Transverse colon (tissue), 4 donors: ENCODE measurements around the gene ZKSCAN3. TPM values are rescaled to one million over a fixed set of nuclear protein-coding genes. Genes with fewer than 3 reads are reported as not detected.

Experiments
- DNase-seq: peaks from one replicate; pipeline ENCODE4 v3.0.0-alpha.2; 2019
- H3K27ac ChIP-seq, 4 donors: fragments of 200-600 bp; sonication (generic); 2 replicates each; pipeline ENCODE4 v1.5.1; 2016 to 2018; ENCODE audit warnings: inconsistent platforms in 4 of 4
- H3K27me3 ChIP-seq: fragments of 200-600 bp; sonication (generic); 2 replicates; pipeline ENCODE4 v1.5.1; 2017; ENCODE audit warnings: inconsistent platforms
- H3K36me3 ChIP-seq, 4 donors: fragments of 200-600 bp; sonication (generic); 2 replicates each; pipeline ENCODE4 v1.5.1; 2017 to 2019; ENCODE audit warnings: inconsistent platforms in 4 of 4
- H3K4me1 ChIP-seq, 4 donors: fragments of 200-600 bp; sonication (generic); 2 replicates each; pipeline ENCODE4 v1.5.1; 2017 to 2020; ENCODE audit warnings: inconsistent platforms in 4 of 4
- H3K4me3 ChIP-seq, 4 donors: fragments of 200-600 bp; sonication (generic); 1 replicate in 1 of 4; 2 replicates in 3 of 4; pipeline versions ENCODE4 v1.5.1 to v1.6.1; 2017 to 2019; ENCODE audit warnings: inconsistent platforms in 4 of 4
- H3K9me3 ChIP-seq, 2 donors: fragments of 200-600 bp; sonication (generic); 2 replicates each; pipeline ENCODE4 v1.5.1; 2017 to 2019; ENCODE audit warnings: inconsistent platforms in 2 of 2
- CTCF ChIP-seq, 5 experiments: fragments of 200-600 bp in 3 of 5; fragments of 450-650 bp in 2 of 5; sonication (generic) in 3 of 5; IDR thresholded peaks; 1 replicate in 2 of 5; 2 replicates in 3 of 5; pipeline ENCODE4 v1.5.1; 2016 to 2017; ENCODE audit warnings: antibody characterized with exemption in 5 of 5, inconsistent platforms in 3 of 5, mild to moderate bottlenecking in 2 of 5, moderate library complexity in 1 of 5
- EP300 ChIP-seq: sonication (generic); formaldehyde crosslinking; IDR thresholded peaks from one replicate; pipeline ENCODE4 v1.6.1; 2017; ENCODE audit warnings: antibody characterized with exemption, low read depth
- POLR2A ChIP-seq: fragments of 450-650 bp; IDR thresholded peaks from one replicate; pipeline ENCODE4 v1.6.1; 2016; ENCODE audit warnings: antibody characterized with exemption, mild to moderate bottlenecking, moderate library complexity
- POLR2AphosphoS5 ChIP-seq, 3 donors: sonication (generic); formaldehyde crosslinking; IDR thresholded peaks; one replicate each; pipeline ENCODE4 v1.6.1; 2016; ENCODE audit warnings: antibody characterized with exemption in 3 of 3
- WGBS, 2 donors: methylation state at CpG; one replicate each; pipeline ENCODE4 v1.1.5; 2018; ENCODE audit warnings: low coverage in 1 of 2; 5-methylcytosine and 5-hydroxymethylcytosine counted together
- in situ Hi-C, 4 donors: fragments of 200-750 bp; cut with MboI; loops; one replicate each; pipeline versions ENCODE4 v1.15.0 to v1.15.1; 2017; ENCODE audit warnings: low sequenced_read_pairs in 3 of 4, low pct_ligation_motif_present in 1 of 4, low pct_unique_long_range_greater_than_20kb in 1 of 4
- intact Hi-C: fragments of 100-400 bp; cut with DNase I; formaldehyde crosslinking; loops from one replicate; pipeline ENCODE4 v1.15.1; 2023; ENCODE audit warnings: low total_unique reads
- total RNA-seq, 4 donors: library from RNA; depleted of rRNA; stranded (reverse); fragments of >200 nt; gene quantifications; one replicate each; pipeline ENCODE4 v1.1.0, GENCODE V29; 2016

The ZKSCAN3 gene
- total RNA-seq, 4 donors from 2014 or later: 1.4 to 5.2 (median 4.3) TPM

DNA sequence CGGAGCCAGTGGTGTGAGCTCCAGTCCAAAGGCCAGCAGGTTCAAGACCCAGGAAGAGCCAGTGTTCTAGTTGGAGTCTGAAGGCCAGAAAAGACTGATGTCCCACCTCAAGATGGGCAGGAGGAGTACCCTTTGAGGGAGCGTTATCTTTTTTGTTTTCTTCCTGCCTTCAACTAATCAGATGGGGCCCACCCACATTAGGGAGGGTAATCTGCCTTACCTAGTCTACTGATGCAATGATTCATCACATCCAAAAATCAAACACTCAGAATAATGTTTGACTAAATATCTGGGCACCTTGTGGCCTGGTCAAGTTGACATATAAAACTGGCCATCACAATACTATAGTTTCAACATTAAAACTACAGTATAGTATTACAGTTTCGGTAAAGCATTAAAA, 19.7 kb downstream of the ZKSCAN3 start:
- 91 to 100% methylated on average over 2 to 3 of the region's 3 CpGs for WGBS, 2 donors
- DNase-seq: no peak
- in situ Hi-C loops: loop anchor here in 3 of 4 donors (25.0 kb wide), 4 partner anchors 107 to 1182 kb away; partner anchors contain the start of genes NKAPL (in 1 of the 3), OR2B2 (in 1 of the 3), ZKSCAN4 (in 1 of the 3) and ZKSCAN8 (in 1 of the 3)

GRCh38 chr6:28370440-28370839, 20.7 kb downstream of the ZKSCAN3 start:
- DNase-seq: no peak
- TF ChIP-seq POLR2A: no peak
- no peak for TF ChIP-seq CTCF (IDR thresholded peaks at IDR 0.05)
- TF ChIP-seq EP300: no peak
- no peak for TF ChIP-seq POLR2AphosphoS5 (IDR thresholded peaks at IDR 0.05)
- 63 to 74% methylated on average over 2 of the region's 2 CpGs for WGBS, 2 donors
- intact Hi-C loops (no loop called here), in situ Hi-C loops (loop anchor here in 3 of 4 donors (25.0 kb wide), 4 partner anchors 108 to 1183 kb away; partner anchors contain the start of genes NKAPL (in 1 of the 3), OR2B2 (in 1 of the 3), ZKSCAN4 (in 1 of the 3) and ZKSCAN8 (in 1 of the 3))
- Histone ChIP-seq H3K27ac (no peak overlapping the region), H3K9me3 (no peaks in the 10 kb centered on the region), H3K4me3 (no peak overlapping the region), H3K36me3 (peaks cover 0 to 10% (median 3%) of the 10 kb centered on the region in 4 donors), H3K27me3 (no peaks in the 10 kb centered on the region), H3K4me1 (no peaks in the 10 kb centered on the region)

More for the DNA sequence above, 19.7 kb downstream of the ZKSCAN3 start:
- Histone ChIP-seq H3K27me3 (no peaks in the 10 kb centered on the region), H3K36me3 (peaks cover 0 to 15% (median 7%) of the 10 kb centered on the region in 4 donors), H3K4me1 (no peaks in the 10 kb centered on the region), H3K9me3 (no peaks in the 10 kb centered on the region), H3K4me3 (no peak overlapping the region), H3K27ac (no peak overlapping the region)
- intact Hi-C loops: no loop called here
- TF ChIP-seq EP300 (no peak), CTCF (IDR thresholded peaks at IDR 0.05) (no peak), POLR2A (no peak), POLR2AphosphoS5 (IDR thresholded peaks at IDR 0.05) (no peak)

GRCh38 chr6:28371280-28371679, 21.5 kb downstream of the ZKSCAN3 start:
- H3K9me3 ChIP-seq: no peaks in the 10 kb centered on the region
- no peak overlapping the region for H3K27ac ChIP-seq
- 80% methylated on average over 1 of the region's 1 CpG; no CpG with 5 or more reads in 1 of the 2 donors for WGBS, 2 donors
- DNase-seq: no peak
- intact Hi-C loops (no loop called here), in situ Hi-C loops (loop anchor here in 3 of 4 donors (25.0 kb wide), 4 partner anchors 109 to 1184 kb away; partner anchors contain the start of genes NKAPL (in 1 of the 3), OR2B2 (in 1 of the 3), ZKSCAN4 (in 1 of the 3) and ZKSCAN8 (in 1 of the 3))
- no peaks in the 10 kb centered on the region for H3K4me1 ChIP-seq
- peaks cover 0 to 6% (median 0%) of the 10 kb centered on the region in 4 donors for H3K36me3 ChIP-seq
- TF ChIP-seq POLR2A: no peak
- no peak for TF ChIP-seq EP300
- no peak for TF ChIP-seq CTCF (IDR thresholded peaks at IDR 0.05)
- TF ChIP-seq POLR2AphosphoS5 (IDR thresholded peaks at IDR 0.05): no peak
- H3K27me3 ChIP-seq: no peaks in the 10 kb centered on the region
- H3K4me3 ChIP-seq: no peak overlapping the region

DNA sequence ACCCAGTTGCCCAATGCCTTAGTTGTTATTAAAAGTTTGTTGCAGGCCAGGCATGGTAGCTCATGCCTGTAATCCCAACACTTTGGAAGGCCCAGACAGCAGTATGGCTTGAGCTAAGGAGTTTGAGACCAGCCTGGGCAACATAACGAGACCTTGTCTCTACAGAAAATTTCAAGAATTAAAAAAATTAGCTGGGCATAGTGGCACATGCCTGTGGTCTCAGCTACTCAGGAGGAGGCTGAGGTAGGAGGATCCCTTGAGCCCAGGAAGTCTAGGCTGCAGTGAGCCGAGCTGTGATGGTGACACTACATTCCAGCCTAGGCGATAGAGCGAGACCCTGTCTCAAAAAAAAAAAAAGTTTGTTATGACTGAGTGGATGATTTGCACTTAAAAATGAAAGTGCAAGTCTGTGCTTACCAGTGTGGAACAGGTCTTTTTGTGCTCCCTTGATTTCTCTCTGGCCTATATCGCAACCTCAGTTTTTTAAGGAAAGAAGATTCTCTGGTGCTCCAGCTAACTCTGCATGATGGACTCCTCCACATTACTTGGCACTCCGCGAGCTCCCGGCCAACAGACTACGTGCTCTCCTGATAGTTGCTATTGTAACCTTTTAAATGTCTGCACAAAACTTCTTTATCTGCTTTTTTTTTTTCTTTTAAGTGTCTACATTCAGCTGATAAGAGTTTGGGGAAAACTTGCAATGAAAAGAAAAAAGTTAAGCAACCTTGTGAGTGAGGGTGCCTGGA, 22.1 kb downstream of the ZKSCAN3 start:
- Histone ChIP-seq H3K4me3 (no peak overlapping the region), H3K4me1 (no peaks in the 10 kb centered on the region), H3K9me3 (no peaks in the 10 kb centered on the region), H3K27me3 (no peaks in the 10 kb centered on the region), H3K27ac (no peak overlapping the region), H3K36me3 (peaks cover 0 to 6% (median 0%) of the 10 kb centered on the region in 4 donors)
- 76 to 87% methylated on average over 9 of the region's 9 CpGs for WGBS, 2 donors
- no peak for DNase-seq
- intact Hi-C loops: no loop called here
- no peak for TF ChIP-seq EP300
- TF ChIP-seq CTCF (IDR thresholded peaks at IDR 0.05): no peak
- no peak for TF ChIP-seq POLR2A
- no peak for TF ChIP-seq POLR2AphosphoS5 (IDR thresholded peaks at IDR 0.05)
- in situ Hi-C loops: loop anchor here in 3 of 4 donors (25.0 kb wide), 4 partner anchors 110 to 1185 kb away; partner anchors contain the start of genes NKAPL (in 1 of the 3), OR2B2 (in 1 of the 3), ZKSCAN4 (in 1 of the 3) and ZKSCAN8 (in 1 of the 3)
